Thyroid gland (tissue), 4 donors: Measurements from ENCODE around the gene CNTLN. TPM values are rescaled to one million over a fixed set of nuclear protein-coding genes. Genes with fewer than 3 reads are reported as not detected.

Source experiments
- DNase-seq, 2 donors: peaks; one replicate each; pipeline ENCODE4 v3.0.0-alpha.2; 2019
- H3K27ac ChIP-seq, 3 donors: fragments of 200-600 bp; sonication (generic); 1 replicate in 2 of 3; 2 replicates in 1 of 3; pipeline ENCODE4 v1.5.1; 2016 to 2019; ENCODE audit warnings: mild to moderate bottlenecking in 1 of 3, moderate library complexity in 1 of 3
- H3K27me3 ChIP-seq: fragments of 200-600 bp; sonication (generic); one replicate; pipeline ENCODE4 v1.5.1; 2019
- H3K36me3 ChIP-seq, 2 donors: fragments of 200-600 bp; sonication (generic); one replicate each; pipeline ENCODE4 v1.5.1; 2016 to 2019
- H3K4me1 ChIP-seq, 2 donors: fragments of 200-600 bp; sonication (generic); one replicate each; pipeline ENCODE4 v1.5.1; 2017 to 2019
- H3K4me3 ChIP-seq, 3 donors: fragments of 200-600 bp; sonication (generic); replicated peaks in 1 of 3; 1 replicate in 2 of 3; 2 replicates in 1 of 3; pipeline ENCODE4 v1.5.1; 2016; ENCODE audit warnings: mild to moderate bottlenecking in 1 of 3
- H3K9me3 ChIP-seq: fragments of 200-600 bp; sonication (generic); one replicate; pipeline ENCODE4 v1.5.1; 2017
- CTCF ChIP-seq, 6 experiments: fragments of 200-600 bp in 3 of 6; fragments of 450-650 bp in 3 of 6; sonication (generic) in 3 of 6; IDR thresholded peaks; one replicate each; pipeline ENCODE4 v1.5.1; 2016 to 2019; ENCODE audit warnings: antibody characterized with exemption in 6 of 6, mild to moderate bottlenecking in 2 of 6, inconsistent platforms in 1 of 6, moderate library complexity in 1 of 6
- POLR2A ChIP-seq, 2 donors: fragments of 450-650 bp; IDR thresholded peaks; one replicate each; pipeline ENCODE4 v1.6.1; 2017; ENCODE audit warnings: antibody characterized with exemption in 2 of 2, mild to moderate bottlenecking in 2 of 2, moderate library complexity in 1 of 2
- WGBS, 2 donors: methylation state at CpG; one replicate each; pipeline ENCODE4 v1.1.5; 2017; 5-methylcytosine and 5-hydroxymethylcytosine counted together
- intact Hi-C: fragments of 100-400 bp; cut with DNase I; formaldehyde crosslinking; loops from one replicate; pipeline ENCODE4 v1.15.1; 2023
- total RNA-seq, 4 donors: library from RNA; depleted of rRNA; stranded (reverse); fragments of >200 nt; gene quantifications; one replicate each; pipeline ENCODE4 v1.2.3, GENCODE V29; 2016

The CNTLN gene
- total RNA-seq, 4 donors from 2014 or later: 10.0 to 16.1 (median 12.2) TPM

- TF ChIP-seq POLR2A (IDR thresholded peaks at IDR 0.05): no peak
- no peak for TF ChIP-seq CTCF (IDR thresholded peaks at IDR 0.05)
- no peaks in the 10 kb centered on the region for H3K27me3 ChIP-seq
- no peak overlapping the region for H3K4me3 ChIP-seq
- no peak overlapping the region for H3K27ac ChIP-seq
- 98 to 99% methylated on average over 3 of the region's 3 CpGs for WGBS, 2 donors
- DNase-seq: no peak
- H3K4me1 ChIP-seq: no peaks in the 10 kb centered on the region
- H3K36me3 ChIP-seq: no peaks in the 10 kb centered on the region
- no peaks in the 10 kb centered on the region for H3K9me3 ChIP-seq
- intact Hi-C loops: no loop called here
Observed at GRCh38 chr9:17484906-17485305, 350.1 kb downstream of the CNTLN start.

- intact Hi-C loops: no loop called here
- Histone ChIP-seq H3K9me3 (no peaks in the 10 kb centered on the region), H3K27ac (no peak overlapping the region), H3K4me1 (no peaks in the 10 kb centered on the region), H3K27me3 (no peaks in the 10 kb centered on the region), H3K4me3 (no peak overlapping the region), H3K36me3 (no peaks in the 10 kb centered on the region)
- TF ChIP-seq POLR2A (IDR thresholded peaks at IDR 0.05): no peak
- TF ChIP-seq CTCF (IDR thresholded peaks at IDR 0.05): no peak
- DNase-seq: no peak
- 100% methylated on average over 1 of the region's 1 CpG for WGBS, 2 donors
Observed at GRCh38 chr9:17486396-17486795, 351.6 kb downstream of the CNTLN start.

GRCh38 chr9:17487467-17487866 lies 352.6 kb downstream of the CNTLN start:
- intact Hi-C loops: no loop called here
- Histone ChIP-seq H3K4me3 (no peak overlapping the region), H3K9me3 (no peaks in the 10 kb centered on the region), H3K36me3 (no peaks in the 10 kb centered on the region), H3K27ac (no peak overlapping the region), H3K4me1 (no peaks in the 10 kb centered on the region), H3K27me3 (no peaks in the 10 kb centered on the region)
- TF ChIP-seq POLR2A (IDR thresholded peaks at IDR 0.05) (no peak), CTCF (IDR thresholded peaks at IDR 0.05) (no peak)
- no peak for DNase-seq
- WGBS, 2 donors: 79 to 80% methylated on average over 6 of the region's 6 CpGs

- Histone ChIP-seq H3K4me1 (no peaks in the 10 kb centered on the region), H3K27me3 (no peaks in the 10 kb centered on the region), H3K27ac (no peak overlapping the region), H3K9me3 (no peaks in the 10 kb centered on the region), H3K36me3 (no peaks in the 10 kb centered on the region), H3K4me3 (no peak overlapping the region)
- intact Hi-C loops: no loop called here
- 93 to 95% methylated on average over 2 of the region's 2 CpGs for WGBS, 2 donors
- DNase-seq: no peak
- no peak for TF ChIP-seq CTCF (IDR thresholded peaks at IDR 0.05)
Observed at GRCh38 chr9:17488662-17489061, 353.8 kb downstream of the CNTLN start.

DNA sequence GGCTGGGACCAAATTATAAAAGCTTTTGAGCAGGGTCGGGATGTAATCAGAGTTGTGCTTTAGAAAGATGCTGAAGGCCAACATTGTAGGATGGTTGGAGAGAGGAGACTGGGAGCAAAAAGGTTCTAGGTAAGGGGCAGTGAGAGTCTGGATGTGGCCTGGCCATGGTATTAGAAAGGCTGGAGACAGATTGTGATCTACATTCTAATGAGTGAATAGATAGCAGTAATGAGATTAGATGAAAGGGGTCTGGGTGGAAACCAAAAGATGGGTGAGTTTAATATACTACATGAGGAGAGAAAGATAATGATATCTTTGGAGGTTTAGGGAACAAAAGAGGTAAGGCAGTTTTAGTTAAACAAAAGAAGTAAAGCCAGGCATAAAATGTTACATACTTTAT lies 355.3 kb downstream of the CNTLN start:
- no peaks in the 10 kb centered on the region for H3K9me3 ChIP-seq

More for the DNA sequence above, 355.3 kb downstream of the CNTLN start:
- no peak for DNase-seq
- no peaks in the 10 kb centered on the region for H3K4me1 ChIP-seq
- no peaks in the 10 kb centered on the region for H3K36me3 ChIP-seq
- no peak overlapping the region for H3K27ac ChIP-seq
- intact Hi-C loops: no loop called here
- TF ChIP-seq POLR2A (IDR thresholded peaks at IDR 0.05) (no peak), CTCF (IDR thresholded peaks at IDR 0.05) (no peak)
- 89 to 95% methylated on average over 1 of the region's 1 CpG for WGBS, 2 donors
- H3K27me3 ChIP-seq: no peaks in the 10 kb centered on the region
- H3K4me3 ChIP-seq: no peak overlapping the region
